Endothelial cell of umbilical vein (primary cell): ENCODE results near the gene CD226.

Experiments used
- EZH2 ChIP-seq: IDR thresholded peaks from 2 replicates; pipeline ENCODE4 v1.6.1; 2012; ENCODE audit warnings: borderline replicate concordance, low read depth, mild to moderate bottlenecking, moderate library complexity, low read length, inconsistent platforms; ENCODE audit not compliant: severe bottlenecking
- POLR2A ChIP-seq: IDR thresholded peaks from 2 replicates; pipeline ENCODE4 v1.6.1; 2012; ENCODE audit warnings: low read depth, mild to moderate bottlenecking, control low read depth, low read length
- POLR2AphosphoS5 ChIP-seq: IDR thresholded peaks from 2 replicates; pipeline ENCODE4 v1.6.1; 2012; ENCODE audit warnings: low read depth, mild to moderate bottlenecking, control low read depth, low read length, moderate library complexity; ENCODE audit not compliant: insufficient read depth
- TF ChIP-seq, protein P1 (sequence below), 2 donors: IDR thresholded peaks; 1 replicate in 1 of 2; 2 replicates in 1 of 2; pipeline ENCODE4 v1.5.1; 2011; ENCODE audit warnings: low read length in 2 of 2, mild to moderate bottlenecking in 2 of 2, moderate library complexity in 2 of 2, control low read depth in 1 of 2, inconsistent platforms in 1 of 2, low read depth in 1 of 2; ENCODE audit not compliant: insufficient read depth in 1 of 2; ENCODE audit errors: extremely low read depth in 1 of 2

DNA sequence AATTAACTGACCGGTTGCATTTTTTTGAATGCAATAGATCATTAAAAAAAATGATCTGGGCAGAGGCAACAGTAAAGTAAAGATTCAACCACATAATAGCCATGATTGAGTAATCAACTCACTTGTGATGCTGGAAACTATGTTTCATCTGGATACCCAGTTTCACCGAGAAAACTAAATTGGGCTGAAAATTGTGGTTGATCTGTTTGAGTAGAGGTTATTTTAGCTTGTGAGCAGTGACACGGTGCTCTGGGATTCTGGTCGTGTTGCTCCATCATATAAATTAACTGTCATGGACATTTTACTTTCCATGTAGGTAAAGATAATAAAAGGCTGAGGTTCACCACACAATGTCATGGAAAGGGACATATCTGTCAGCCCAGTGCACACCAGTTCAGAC lies 58.7 kb downstream of the CD226 start:
- TF ChIP-seq, protein P1, sequence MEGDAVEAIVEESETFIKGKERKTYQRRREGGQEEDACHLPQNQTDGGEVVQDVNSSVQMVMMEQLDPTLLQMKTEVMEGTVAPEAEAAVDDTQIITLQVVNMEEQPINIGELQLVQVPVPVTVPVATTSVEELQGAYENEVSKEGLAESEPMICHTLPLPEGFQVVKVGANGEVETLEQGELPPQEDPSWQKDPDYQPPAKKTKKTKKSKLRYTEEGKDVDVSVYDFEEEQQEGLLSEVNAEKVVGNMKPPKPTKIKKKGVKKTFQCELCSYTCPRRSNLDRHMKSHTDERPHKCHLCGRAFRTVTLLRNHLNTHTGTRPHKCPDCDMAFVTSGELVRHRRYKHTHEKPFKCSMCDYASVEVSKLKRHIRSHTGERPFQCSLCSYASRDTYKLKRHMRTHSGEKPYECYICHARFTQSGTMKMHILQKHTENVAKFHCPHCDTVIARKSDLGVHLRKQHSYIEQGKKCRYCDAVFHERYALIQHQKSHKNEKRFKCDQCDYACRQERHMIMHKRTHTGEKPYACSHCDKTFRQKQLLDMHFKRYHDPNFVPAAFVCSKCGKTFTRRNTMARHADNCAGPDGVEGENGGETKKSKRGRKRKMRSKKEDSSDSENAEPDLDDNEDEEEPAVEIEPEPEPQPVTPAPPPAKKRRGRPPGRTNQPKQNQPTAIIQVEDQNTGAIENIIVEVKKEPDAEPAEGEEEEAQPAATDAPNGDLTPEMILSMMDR (IDR thresholded peaks at IDR 0.05; ENCODE audit: extremely low read depth in 1 of 2, insufficient read depth in 1 of 2, low read depth in 1 of 2, low read length in 2 of 2) = no peak
- TF ChIP-seq POLR2A (no peak), EZH2 (no peak), POLR2AphosphoS5 (no peak)
